NCI-H774 (cell line): ENCODE results near the gene UBE2Q1.

Source experiments
- DNase-seq: peaks from one replicate; lab custom pipeline; 2025; lab: John Stamatoyannopoulos, UW

The UBE2Q1 gene

GRCh38 chr1:154557939-154558719 is at the start of gene UBE2Q1:
UBE2Q1 (minus strand) TSS chr1:154558662; CDS start chr1:154558553, 109 bp downstream.
- DNase-seq = peak; percentile 41

GRCh38 chr1:154607609-154608396 is 49.3 kb upstream of the UBE2Q1 start, which contains the start of gene ADAR:
ADAR (minus strand) TSS chr1:154608186; CDS start chr1:154608006, 180 bp downstream.
- peak; percentile 79 for DNase-seq

GRCh38 chr1:154607106-154607608 is 48.7 kb upstream of the UBE2Q1 start:
- no peak for DNase-seq

- DNase-seq = no peak
Measured at GRCh38 chr1:154605534-154605933, 47.1 kb upstream of the UBE2Q1 start.

GRCh38 chr1:154603317-154603716 is 44.9 kb upstream of the UBE2Q1 start:
- no peak for DNase-seq

GRCh38 chr1:154599658-154600057 is 41.2 kb upstream of the UBE2Q1 start:
- DNase-seq = no peak

GRCh38 chr1:154598871-154599635 is 40.6 kb upstream of the UBE2Q1 start:
- no peak for DNase-seq

- no peak for DNase-seq
Measured at GRCh38 chr1:154595621-154596020, 37.2 kb upstream of the UBE2Q1 start.

- no peak for DNase-seq
Measured at GRCh38 chr1:154594811-154595210, 36.3 kb upstream of the UBE2Q1 start.

GRCh38 chr1:154593390-154593789 is 34.9 kb upstream of the UBE2Q1 start:
- DNase-seq = no peak

- no peak for DNase-seq
Measured at GRCh38 chr1:154591206-154591605, 32.7 kb upstream of the UBE2Q1 start.

GRCh38 chr1:154590756-154591155 is 32.3 kb upstream of the UBE2Q1 start:
- no peak for DNase-seq

- DNase-seq = no peak
Measured at GRCh38 chr1:154589780-154590179, 31.3 kb upstream of the UBE2Q1 start.

- DNase-seq = no peak
Measured at GRCh38 chr1:154586641-154587040, 28.2 kb upstream of the UBE2Q1 start.

GRCh38 chr1:154586231-154586630 is 27.8 kb upstream of the UBE2Q1 start:
- no peak for DNase-seq

- no peak for DNase-seq
Measured at GRCh38 chr1:154584267-154584994, 26.0 kb upstream of the UBE2Q1 start.

- DNase-seq = no peak
Measured at GRCh38 chr1:154583773-154584172, 25.3 kb upstream of the UBE2Q1 start.

GRCh38 chr1:154582885-154583284 is 24.4 kb upstream of the UBE2Q1 start:
- DNase-seq = no peak

GRCh38 chr1:154581766-154582165 is 23.3 kb upstream of the UBE2Q1 start:
- no peak for DNase-seq

- DNase-seq = no peak
Measured at GRCh38 chr1:154579374-154579773, 20.9 kb upstream of the UBE2Q1 start.

GRCh38 chr1:154578058-154578418 is 19.6 kb upstream of the UBE2Q1 start:
- no peak for DNase-seq
